ENCODE data around the gene PIK3AP1.
"Not testable (repeated sequence)": the region's sequence is repeated elsewhere in the genome, so short reads cannot be mapped to it uniquely, and the experiment has no call there.

Gene PIK3AP1

DNA sequence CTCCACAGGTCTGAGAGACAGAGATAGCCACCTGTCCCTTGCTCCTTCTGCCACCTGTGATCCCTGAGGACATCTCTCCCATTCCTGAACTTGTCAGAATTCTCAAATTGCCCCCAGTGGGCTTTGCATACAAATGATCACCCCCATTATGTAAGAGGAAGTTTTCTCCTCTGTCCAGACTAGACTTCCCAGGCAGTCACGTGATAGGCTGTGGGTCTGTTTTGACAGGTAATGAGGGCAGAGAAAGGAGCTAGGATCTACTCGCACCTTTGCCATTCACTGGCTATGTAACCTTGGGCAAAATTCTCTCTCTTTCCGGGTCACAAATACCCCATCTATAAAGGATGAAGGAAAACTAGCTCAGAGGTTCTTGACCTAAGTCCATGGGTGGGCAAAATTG is 112.1 kb downstream of the PIK3AP1 start:
- no peak for DNase-seq

DNA sequence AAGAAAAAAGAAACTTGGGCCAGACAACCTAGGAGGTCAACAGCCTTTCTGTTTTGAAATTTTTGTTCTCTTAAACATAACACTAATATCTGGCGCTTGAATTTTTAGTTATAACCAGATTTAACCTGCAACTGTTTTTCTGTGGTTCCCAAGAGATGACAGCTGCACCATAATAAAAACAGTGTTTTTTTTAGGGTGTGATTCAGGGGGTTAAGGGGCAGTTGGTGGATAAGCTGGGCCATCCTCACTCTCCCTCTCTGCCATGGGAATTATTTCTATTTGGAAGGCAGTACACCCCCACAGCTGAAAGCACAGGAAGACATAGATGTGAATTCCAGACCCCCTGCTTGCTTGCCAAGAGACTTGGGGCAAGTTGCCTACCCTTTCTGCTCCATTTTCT is 113.4 kb downstream of the PIK3AP1 start:
- no peak for DNase-seq

DNA sequence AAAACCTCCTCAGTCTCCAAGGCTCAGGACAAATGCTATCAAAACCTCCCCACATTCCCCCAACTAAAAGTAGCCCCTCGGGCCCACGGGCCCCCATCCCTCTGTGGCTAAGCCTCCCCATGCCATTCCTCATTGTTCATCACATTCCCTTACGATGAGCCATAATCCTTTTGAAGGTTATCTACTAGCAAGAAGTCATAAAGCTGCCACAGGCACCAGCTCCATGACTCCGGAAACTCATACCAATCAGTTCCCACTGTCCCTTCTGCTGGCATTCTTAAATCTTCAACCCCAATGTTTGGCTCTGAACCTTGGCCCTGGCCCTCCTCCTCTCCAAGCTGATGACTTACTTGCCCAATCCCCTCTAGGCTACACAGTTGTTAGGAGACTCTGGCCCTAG is 114.1 kb downstream of the PIK3AP1 start:
- no peak for DNase-seq

DNA sequence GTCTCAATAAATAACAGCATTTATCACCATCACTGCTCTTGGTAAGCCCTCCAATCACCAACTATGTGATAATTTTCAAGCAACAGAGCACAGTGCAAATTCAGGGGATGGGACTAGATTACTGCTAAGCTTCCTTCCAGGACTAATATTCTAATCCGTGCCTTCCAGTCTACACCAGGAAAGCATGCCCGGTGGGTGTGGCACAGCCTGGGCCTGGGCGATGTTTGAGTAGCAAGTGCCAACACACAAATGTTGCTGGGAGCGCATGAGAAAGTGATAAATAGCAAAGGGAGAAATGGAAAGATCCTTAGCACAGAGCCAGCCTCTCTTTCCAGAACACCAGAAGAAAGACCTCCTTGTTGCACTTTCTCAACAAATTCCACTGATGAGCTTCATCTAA is 120.0 kb downstream of the PIK3AP1 start:
- no peak for DNase-seq

DNA sequence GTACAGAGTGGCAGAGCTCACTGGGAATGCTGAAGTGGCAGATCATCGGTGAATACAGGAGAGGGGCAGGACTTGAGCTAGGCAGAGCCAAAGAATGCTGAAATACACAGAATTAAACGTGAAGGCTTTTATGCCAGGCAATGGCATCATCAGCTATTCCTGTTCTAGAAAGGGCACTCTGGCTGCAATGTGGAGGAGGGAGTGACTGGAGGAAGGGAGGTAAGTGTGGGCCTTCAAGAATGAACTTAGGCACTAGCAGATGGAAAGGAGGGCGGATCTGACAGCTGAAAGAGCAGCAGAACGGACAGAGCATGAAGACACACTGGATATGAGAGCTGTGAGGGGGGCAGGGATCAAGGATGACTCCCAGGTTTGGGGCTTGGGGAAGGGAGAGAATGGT is 121.5 kb downstream of the PIK3AP1 start:
- no peak for DNase-seq

DNA sequence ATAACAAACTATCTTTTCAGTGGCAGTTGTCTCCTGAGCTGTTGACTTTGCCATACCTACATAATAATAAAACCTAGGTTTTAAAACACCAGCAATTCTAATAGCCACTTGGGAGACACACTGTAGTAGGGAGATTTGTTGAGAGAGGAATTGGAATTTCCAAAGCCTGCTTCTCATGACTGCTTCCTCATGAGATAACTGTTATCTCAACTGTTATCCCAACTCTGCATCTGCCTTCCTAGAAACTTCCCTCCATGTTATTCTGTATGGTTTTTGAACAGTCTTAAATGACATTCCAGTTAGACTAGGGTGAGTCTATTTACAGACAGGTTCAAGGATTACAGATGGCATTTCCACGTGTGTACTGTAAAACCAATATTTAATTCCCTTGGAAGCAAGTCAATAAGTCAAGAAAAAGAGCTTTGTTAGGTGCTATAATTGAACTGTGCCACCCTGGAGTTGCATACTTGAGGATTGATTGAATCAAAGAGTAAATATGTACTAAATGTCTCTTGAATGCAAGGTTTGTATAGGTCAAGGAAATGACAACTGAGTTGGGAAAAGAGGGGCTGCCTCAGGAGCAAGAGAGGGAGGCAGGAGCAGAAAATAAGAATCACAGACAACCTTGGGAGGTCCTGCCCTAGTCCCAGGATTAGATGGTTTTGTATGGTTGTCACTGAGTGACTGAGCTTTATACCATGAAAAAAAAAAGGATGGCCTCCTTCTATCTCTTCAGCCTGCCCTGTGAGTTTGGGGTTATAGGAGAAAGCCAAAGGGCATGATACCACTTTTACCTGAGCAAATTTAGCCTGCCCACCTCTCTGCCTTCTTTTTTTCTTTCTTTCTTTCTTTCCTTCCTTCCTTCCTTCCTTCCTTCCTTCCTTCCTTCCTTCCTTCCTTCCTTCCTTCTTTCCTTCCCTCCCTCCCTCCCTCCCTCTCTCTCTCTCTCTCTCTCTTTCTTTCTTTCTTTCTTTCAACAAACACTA is 123.6 kb downstream of the PIK3AP1 start:
- DNase-seq = no peak

DNA sequence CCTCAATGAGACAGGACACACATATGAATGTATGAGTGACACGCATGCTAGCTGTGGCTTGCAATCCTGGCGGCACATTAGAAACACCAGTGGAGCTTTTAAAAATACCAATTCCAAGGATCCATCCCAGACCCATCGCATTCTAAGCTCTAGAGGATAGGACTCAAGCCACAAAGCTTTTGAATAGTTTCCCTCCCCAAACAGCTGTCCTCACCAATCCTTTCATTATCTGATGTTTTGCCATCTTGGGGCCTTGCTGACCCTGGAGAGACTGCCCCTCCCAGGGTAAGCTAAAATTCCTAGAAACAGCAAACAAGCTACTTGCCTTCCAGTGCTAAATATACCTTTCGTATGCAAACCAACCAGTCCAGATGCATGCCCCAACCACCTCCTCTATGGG is 124.6 kb downstream of the PIK3AP1 start:
- DNase-seq = no peak

DNA sequence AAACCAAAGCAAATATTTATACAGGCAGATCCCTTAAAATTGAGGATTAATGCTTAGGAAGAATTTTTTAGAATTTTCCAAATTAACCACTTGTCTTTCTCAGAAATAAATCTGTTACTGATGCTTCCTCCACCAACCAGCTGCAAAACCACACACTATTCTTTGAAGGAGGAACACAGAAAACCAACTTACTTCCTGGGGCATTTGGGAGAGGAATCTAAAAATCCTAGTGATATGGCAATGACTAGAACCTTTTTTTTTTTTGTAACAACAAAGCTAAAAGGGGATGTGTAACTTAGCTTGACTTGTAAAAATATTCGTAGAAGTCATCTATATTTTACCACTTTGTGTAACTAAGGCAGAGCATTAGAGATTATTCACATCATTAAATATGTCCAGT is 128.4 kb downstream of the PIK3AP1 start:
- DNase-seq = no peak

DNA sequence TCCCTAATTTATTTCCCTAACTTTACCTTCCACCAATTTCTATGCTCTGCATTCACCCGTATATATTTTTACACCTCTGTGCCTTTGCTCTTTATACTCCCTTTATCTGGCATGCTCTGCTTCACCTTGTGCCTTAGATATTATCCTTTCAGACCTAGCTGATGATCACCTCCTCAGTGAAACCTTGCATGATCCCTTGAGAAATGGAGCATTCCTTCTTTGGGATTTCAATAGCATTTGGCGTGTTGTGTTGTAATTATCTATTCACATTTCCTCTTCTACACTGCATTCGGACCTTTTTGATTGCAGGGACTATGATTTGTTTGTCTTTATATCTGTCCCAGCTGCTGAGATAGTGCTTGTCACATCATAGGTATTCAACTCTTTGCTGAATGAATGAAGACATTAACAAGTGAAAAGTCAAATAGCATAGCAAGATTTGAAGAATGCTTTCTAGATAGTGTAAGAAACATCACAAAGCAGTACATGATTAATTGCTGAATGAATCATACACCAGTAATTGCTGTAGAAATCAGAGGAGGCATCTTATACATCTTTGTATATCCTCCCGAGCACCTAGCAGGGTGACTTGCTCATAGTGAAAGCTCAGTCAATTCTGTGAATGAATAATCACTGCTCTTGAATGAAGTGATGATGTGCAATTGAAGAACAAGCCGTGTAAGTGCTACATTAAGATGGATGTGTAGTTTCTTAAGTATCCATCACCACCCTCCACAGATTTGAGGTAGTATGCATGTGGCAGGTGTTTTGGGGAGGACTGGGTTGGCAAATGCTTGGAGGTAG is 131.5 kb downstream of the PIK3AP1 start:
- DNase-seq = peak; percentile 3 to 22

DNA sequence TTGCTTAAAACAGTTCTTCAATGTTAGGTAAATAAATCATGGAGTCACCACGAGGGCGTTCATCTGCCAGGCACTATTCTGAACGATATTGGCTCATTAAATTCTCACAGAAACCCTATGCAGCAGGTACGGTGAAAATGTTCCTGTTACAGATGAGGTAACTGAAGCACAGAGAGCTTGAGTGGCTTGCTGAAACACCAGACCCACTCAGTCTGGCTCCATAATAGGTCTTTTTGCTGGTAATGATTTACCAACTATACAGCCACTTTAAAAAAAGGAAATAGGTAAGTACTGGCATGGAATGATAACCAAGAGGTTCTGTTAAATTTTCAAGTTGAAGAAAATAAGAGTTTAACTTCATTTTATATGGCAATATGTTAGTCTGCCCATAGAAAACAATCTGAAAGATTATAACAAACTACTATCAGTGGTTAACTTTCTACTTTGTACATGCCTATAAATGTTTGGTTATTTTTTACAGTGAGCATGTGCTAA is 132.2 kb downstream of the PIK3AP1 start:
- DNase-seq = no peak

DNA sequence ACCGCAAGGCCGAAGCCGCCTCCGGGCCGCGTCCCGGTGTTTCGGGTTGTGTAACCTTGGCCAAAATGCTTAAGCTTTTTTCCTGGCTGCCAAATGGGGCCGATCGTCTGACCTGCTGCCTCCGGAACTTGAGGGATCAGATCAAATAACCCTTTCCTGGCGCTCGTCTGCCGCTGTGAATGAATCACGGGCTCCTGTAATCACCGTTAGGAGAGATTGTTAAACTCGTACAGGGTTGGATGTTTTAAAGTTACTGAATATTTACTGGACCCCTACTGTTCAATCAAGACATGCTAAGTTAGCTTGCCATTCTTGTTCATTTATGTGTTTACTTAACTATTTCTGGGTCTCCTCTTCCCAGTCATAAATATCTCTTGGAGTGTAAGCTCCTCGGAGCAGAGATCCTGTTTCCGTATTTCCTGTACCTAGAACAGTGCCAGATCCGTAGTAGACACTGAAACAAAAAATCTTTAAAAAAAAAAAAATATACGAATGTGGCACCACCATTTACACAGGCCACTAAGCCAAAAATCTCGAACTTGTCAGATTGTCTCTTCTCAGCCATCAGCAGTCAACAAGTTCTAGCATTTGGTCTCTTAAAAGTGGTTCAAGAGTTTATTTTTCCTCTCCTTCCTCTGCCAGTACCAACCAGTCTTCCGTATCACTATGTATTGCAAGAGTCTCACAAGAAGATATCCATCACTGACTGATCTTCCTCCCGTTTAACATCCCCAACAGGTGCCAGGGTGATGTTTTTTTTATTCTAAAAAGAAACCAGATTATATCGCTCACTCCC is 132.9 kb downstream of the PIK3AP1 start:
- DNase-seq = peak; percentile 48 to 53

DNA sequence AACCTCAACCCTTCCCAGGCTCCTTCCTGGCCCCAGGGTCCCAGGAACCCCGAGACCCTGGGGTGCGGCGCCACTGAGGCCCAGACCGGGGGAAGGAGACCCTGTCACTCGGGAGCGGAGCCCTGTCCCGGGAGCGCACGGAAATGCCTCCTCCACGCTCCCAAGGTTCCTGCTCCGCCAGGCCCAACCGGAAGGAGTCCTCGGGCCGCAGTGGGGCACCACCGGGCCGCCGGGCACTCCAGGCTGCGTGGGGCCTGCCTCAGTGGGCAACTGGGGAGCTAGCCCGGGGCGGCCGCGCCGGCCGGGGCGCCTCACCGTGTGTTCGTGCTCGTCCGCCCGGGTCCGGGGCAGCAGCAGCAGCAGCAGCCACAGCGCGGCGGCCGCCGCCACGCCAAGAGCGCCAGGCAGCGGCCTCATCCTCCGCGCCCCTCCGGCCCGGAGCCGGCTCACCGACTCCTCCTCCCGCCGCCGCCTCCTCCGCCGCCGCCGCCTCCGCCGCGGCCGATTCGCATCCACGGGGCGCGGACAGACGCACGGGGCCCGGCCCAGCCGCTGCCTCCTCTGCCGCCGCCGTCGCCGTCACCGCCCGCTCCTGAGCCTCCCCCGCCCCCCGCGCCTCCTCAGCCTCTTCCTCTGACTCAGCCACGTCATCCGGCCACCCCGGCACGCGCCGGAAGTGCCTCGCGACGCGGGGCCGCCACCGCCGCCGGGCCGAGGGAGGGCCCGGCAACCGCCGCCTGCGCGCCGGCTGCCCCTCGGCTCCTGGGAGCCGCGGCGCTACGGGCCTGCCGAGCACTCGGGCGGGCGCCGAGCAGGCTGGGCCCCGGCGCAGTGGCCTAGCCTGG is 133.7 kb downstream of the PIK3AP1 start, which contains the start of gene TM9SF3:
TM9SF3 (minus strand) TSS at position 594 of the 845 bp plus-strand sequence; CDS start at position 417, 177 bp downstream.
- peak; percentile 91 to 92 for DNase-seq

DNA sequence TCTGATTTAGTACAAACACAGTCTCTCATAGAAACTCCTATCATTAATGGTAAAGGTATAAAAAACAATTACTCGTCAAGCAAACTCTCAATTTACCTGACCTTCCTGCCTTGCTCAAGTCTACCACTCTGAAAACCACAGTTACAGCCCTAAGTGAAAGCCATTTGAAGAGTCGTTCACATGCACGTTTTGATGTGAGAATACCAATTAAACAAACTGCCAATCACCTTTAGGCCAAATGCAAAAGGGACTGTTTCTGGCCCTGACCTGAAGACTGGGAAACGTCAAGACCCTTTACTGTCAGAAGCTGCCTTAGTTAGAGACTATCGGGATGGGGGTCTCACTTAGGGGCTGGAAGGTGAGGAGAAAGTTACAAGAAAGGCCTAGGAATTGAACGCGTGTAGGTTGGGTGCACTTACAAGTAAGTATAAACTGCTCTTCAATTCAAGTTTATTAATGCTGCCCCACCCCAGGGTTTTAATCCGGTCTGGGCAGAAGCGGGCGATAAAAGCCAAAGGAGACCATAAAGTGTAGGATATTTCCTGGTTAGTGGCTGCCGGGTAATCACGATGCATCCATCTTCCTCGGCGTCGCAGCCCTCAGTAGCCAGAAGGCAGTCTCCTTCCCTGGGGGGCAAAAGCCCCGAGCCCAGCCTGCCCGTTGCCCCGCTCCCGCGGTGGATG is 134.4 kb downstream of the PIK3AP1 start:
- no peak for DNase-seq

DNA sequence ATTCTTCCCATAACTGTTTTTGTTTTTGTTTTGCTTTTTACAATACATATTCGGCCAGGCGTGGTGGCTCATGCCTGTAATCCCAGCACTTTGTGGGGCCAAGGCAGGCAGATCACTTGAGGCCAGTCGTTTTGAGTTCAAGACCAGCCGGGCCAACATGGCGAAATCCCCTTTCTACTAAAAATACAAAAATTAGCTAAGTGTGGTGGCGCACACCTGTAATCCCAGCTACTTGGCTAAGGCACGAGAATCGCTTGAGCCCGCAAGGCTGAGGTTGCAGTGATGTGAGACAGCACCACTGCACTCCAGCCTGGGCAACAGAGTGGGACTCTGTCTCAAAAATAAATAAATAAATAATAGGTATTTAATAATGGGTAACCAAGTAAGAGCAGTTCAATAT is 135.8 kb downstream of the PIK3AP1 start:
- DNase-seq = no peak

DNA sequence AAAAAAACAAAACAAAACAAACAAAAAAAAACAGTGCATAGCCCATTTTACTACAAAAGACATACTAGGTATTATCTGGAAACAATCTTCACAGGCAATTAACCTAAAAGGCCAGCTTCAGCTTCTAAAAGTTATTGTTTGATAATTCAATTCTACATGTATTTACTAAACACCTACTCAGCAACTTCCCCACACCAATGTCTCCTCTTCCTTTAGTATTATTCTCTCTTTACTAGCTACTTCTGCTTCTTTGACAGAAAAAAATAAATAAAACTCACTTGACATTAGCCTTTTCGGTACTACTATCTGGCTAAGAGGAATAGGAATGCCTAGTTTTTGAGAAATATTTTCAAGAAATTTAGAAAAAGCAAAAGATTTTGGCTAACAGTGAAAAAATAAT is 136.3 kb downstream of the PIK3AP1 start:
- no peak for DNase-seq

DNA sequence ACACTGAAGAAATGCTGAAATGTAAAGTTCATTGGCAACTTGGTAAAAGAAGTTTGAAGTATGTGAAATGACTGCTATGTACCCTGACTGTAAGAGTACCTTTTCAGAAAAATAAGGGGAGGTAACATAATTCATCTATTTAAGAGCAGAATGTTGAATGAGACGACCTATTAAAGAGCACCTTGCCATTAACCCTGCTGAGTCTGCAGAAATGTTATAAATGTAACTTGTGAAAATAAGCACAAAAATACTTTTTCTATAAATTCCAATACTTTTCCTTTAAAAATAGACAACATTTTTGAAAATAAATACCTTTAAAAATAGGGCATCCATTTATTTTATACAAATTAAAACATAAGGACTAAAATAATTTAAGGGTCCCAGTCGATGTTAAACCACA is 141.2 kb downstream of the PIK3AP1 start:
- DNase-seq = no peak

DNA sequence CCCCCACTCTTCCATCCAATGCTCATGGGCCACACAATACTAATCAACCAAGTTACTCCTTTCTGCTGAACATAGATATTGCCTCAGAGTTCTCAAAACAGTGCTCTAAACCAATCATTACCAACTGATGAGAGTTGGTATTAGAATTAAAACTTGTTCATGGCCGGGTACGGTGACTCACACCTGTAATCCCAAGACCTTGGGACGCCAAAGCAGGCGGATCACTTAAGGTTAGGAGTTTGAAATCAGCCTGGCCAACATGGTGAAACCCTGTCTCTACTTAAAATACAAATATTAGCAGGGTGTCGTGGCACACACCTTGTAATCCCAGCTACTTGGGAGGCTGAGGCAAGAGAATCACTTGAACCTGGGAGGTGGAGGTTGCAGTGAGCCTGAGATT is 141.7 kb downstream of the PIK3AP1 start:
- no peak for DNase-seq

DNA sequence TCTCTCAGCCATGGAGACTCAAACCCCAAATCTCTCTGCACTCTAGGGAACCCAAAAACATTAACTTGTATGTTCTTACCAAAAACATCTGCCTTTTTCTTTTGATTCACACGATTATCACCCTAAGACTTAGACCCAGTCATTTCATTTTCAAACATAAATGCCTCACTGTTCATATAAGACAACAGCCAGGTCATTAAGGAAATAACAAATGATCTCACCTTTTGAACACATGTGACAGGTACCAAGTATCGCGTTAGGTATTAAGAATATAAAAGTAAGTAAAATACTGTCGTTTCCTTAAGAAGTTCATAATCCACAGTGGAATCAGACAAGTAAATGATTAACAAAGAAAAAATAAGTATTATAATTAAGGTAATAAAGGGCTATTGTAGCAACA is 142.3 kb downstream of the PIK3AP1 start:
- DNase-seq = no peak

DNA sequence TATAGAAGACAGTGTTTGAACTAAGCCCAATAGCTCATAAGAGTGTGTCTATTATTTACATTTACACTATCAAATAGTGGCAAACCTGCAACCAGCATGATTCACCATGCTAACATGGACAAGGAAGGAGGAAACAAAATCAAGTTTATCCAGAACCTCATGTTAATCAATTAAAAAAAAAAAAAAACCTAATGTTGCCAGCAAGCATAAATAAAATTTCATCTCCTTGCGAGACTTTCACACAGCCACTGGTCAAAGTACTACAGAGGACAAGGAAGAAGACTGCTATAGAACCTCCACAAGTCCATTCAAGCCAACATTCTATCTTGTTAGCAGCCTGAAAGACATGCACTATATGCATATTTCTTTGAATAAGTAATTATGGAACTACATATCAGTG is 143.2 kb downstream of the PIK3AP1 start:
- DNase-seq = no peak

DNA sequence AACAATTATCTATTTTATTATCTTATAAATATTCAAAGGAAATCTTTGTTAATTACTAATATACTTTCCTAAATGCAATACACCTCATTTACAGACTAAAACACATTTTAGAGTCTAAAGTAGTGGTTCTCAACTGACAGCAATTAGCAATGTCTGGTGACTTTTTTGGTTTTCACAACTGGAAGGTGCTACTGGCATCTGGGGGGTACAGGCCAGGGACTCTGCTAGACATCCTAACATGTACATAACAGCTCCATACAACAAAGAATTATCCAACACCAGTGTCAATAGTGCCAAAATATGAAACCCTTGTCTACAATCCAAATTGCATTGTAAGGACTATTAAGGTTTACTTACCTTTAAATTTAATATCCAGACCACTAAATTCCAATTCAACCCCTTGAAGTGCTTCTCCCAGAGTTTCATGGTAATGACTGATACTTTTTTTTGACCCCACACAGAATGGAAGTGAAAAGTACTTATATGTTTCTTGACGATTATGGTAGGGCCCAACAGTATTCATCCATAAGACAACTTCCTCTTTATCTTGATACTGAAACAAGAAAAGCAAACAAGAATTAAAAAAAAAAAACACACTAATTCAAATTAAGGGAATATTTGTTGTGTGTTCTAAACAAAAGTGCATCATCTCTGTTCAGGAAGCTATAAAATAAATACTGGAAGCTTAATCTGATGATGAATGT is 143.9 kb downstream of the PIK3AP1 start:
- no peak for DNase-seq

DNA sequence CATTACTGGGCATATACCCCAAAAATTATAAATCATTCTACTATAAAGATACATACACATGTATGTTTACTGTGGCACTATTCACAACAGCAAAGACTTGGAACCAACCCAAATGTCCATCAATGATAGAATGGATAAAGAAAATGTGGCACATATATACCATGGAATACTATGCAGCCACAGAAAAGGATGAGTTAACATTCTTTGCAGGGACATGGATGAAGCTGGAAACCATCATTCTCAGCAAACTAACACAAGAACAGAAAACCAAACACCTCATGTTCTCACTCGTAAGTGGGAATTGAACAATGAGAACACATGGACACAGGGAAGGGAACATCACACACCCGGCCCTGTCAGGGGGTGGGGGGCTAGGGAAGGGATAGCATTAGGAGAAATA is 145.8 kb downstream of the PIK3AP1 start:
- DNase-seq = not testable (repeated sequence)
